GM19240 (cell line): ENCODE results near the gene LRRC28.

Experiments used
- DNase-seq: peaks from one replicate; pipeline ENCODE4 v3.0.0; 2011; ENCODE audit warnings: low spot score; ENCODE audit not compliant: insufficient read length

The LRRC28 gene

GRCh38 chr15:99416191-99417188 lies 165.2 kb downstream of the LRRC28 start:
- DNase-seq, result no peak

DNA sequence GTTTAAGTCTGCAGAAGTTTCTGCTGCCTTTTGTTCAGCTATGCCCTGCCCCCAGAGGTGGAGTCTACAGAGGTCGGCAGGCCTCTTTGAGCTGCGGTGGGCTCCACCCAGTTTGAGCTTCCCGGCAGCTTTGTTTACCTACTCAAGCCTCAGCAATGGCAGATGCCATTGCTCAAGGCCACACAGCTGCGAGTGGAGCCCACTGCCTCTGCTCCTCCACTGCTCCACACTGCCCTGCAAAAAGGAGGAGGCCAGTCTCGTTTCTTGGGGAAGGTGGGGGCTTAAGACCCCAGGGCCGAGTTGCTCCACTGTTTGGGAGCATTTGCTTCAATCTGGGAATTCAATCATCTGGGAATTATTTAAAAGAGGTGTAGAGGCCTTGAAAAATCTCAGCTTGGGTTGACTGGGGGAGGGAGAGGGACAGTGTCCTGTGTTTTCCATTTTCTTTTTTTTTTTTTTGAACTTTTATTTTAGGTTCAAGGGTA lies 169.9 kb downstream of the LRRC28 start:
- DNase-seq, result no peak

DNA sequence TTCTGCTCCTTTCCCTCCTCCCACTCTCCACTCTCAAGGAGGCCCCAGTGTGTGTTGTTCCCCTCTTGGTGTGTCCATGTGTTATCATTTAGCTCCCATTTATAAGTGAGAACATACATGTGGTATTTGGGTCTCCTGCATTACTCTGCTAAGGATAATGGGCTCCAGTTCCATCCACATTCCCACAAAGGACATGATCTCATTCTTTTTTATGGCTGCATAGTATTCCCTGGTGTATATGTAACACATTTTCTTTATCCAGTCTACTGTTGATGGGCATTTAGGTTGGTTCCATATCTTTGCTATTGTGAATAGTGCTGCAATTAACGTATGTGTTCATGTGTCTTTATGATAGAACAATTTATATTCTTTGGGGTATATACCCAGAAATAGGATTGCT lies 170.5 kb downstream of the LRRC28 start:
- DNase-seq, result no peak

DNA sequence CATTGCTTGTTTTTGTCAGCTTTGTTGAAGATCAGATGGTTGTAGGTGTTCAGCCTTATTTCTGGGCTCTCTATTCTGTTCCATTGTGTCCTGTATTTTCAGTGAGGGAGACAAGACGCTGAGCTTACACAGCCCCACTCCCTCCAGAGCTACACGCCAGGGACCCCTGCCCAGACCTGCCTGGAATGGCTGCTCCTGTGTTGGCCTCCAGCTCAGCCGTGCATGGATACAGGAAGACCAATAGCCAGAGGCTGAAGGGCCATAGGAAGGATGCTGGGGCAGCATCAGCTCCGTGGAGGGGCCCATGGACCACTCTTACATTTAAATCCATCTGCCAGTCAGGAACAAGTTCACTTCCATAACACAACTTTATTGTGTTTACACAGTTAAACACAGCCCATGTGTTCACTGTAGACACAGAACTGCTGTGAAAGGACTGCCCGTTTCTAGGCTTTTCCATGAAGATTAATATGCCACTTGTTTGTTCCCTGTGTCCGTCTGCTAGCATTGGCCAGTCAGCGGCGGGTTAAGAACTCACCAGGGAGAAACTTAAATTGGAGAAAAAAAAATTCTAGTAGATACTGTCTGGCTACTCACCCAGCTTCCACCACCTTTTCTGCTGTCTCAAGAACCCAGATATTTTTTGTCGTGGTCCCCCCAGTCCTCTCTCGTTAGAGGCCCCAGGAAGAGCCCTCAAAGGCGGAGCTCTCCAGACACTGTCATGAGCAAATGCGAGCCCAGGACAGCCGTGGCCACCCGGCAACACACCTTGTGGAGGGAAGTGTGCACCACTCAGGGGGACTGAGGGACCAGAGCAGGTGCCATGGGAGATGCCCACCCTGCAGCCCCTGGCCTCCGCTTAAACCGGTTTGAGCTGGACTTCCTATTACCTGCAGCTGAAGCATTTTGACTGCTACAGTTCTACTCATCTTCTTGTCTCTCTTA lies 172.2 kb downstream of the LRRC28 start:
- DNase-seq, result no peak

DNA sequence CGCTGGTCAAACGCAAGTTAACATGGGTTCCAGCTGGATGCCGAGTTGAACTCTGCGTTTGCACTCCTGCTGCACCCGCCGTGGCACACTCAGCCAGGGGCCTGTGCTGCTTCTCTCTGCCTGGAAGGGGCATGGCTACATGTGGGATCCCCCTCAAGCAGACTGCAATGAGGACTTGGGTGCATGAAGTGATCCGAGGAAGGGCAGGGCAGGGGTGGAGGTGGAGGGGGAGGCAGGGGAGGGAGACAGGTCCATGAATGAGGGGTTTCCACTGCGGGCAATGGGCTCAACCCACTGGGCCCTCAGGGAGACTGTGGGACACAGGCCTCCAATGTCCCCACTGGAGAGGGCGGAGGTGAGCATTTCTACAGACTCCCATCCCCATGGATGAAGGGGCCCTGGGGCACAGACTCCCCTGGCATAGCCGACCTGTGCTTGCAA lies 172.9 kb downstream of the LRRC28 start:
- DNase-seq, result no peak

DNA sequence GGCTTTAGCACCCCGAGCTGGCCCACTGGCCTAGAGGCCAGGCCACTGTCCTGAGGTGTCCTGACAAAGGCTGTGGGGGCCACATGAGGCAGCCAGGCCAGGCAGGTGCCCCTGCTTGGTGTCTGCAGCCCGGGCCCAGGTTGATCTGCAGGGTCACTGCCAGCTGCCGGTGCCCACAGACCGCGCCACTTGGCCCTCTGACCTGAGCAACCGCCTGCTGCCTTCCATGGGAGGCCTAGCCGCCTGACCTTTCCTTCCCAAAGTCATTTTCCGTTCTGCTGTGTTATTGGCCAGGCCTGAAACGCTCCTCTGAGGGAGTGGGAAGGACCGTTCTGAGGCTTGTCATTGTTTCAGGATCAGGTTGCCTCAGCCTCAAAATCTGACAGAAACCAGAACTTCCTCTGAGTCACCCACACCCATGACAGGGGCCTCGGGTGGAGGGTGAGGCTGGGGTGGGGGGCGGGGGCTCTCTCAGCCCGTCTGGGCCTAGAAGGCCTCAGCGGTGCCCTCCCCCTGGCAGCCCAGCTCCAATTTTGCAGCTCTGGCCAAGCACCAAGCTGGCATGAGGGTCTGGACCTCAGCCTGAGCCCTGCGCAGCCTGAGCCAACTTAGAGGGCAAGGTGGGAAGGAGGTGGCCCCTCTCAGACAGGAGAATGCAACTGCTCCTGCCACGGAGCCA lies 173.8 kb downstream of the LRRC28 start:
- DNase-seq, result peak; percentile 40

DNA sequence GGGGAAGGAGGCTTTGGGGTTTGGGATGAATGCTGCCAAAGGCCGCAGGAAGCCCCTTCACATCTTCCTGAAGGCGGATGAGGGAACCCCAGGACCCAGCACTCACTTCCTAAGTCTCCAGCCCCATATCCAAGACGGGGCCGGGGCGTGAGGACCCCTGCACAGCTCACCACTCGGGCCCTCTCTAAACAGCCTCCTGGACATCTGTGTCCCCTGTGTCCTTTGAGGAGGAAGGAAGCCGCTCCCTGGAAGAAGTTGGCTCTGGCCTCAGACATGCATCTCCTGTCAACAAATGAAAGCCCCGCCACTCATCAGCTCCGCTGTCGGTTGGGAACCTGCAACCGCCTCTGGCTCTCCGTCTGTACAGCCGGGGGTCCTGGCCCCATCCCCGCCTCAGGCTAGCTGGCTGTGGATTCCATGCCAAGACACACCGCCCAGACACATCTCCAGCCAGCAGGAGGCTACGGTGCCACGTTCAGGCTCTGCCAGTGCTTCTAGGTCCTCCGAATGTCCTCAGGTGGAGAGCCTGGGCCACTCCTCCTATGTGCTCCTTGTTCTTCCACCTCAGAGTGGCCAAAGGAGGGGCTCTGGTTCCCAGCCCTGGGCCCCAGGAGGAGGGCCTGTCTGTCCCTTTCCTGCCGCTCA lies 174.5 kb downstream of the LRRC28 start:
- DNase-seq, result no peak

- DNase-seq, result no peak
These were observed 175.3 kb downstream of the LRRC28 start for GRCh38 chr15:99426431-99427105.

GRCh38 chr15:99427210-99427609 lies 175.9 kb downstream of the LRRC28 start:
- no peak for DNase-seq

GRCh38 chr15:99427668-99428361 lies 176.5 kb downstream of the LRRC28 start:
- no peak for DNase-seq

GRCh38 chr15:99429681-99430081 lies 178.4 kb downstream of the LRRC28 start:
- DNase-seq, result no peak

DNA sequence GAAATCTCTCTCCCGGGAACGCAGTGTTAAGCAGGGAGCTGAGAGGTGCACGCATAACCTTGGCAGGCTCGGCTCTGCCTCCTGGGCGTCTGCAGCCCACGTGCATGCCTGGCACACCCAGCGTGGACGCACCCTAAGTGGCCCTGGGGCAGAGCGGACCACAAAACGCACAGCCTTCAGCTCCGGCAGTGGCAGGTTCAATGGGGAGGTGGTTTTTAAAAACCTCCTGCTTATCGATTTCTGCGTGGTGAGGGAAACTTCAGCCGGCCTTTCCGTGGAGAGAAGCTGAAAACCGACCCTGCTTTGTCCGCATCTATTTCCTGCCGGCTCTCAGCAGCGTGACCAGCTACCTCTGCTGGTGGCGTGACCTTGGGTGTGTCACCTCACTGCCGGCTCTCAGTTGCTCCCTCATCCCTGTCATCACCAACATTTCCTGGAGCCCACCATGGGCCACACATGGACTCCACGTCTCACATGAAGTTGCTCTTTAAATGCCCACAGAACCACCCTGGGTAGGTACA lies 179.7 kb downstream of the LRRC28 start:
- DNase-seq, result no peak

GRCh38 chr15:99431661-99432091 lies 180.4 kb downstream of the LRRC28 start:
- no peak for DNase-seq

- no peak for DNase-seq
These were observed 181.2 kb downstream of the LRRC28 start for GRCh38 chr15:99432271-99433025.

DNA sequence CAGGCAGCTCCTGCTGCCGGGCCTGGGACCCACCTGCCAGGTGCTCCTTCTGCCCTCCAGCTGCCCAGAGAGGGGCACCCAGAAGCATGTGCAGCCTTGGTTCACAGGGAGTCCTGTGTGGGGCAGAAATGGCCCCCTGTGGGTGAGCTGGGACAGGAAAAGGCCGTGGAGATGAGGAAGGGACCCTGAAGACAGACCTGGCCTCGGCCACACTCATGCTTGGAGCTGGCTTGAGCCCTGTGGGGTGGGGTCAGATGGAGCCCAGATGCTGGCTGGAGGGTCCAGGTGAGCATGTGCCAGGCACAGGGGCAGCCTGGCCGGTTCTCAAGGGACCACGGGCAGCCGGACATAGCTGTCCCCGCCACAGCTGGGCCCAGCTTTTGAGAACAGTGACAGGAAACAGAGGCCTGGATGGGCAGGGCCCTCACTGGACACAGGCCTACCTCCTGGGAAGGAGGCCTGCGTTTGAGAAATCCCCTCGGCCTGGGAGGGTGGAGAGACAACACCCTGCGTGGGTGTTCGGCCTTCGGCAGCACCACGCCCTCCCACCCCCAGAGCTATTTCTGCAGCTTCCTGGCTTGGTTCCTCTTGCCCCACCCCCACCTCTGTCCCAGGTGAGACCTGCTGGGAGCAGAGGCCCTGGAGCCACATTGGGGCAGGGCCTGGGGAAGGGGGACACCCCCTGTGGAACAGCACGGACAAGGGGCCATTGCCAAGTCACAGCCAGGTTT lies 181.9 kb downstream of the LRRC28 start:
- DNase-seq, result no peak

- no peak for DNase-seq
These were observed 182.6 kb downstream of the LRRC28 start for GRCh38 chr15:99433757-99434450.

- DNase-seq, result no peak
These were observed 183.3 kb downstream of the LRRC28 start for GRCh38 chr15:99434506-99435112.
